CD4-positive, alpha-beta T cell treated with Interleukin-15 for 1 hour (primary cell): ENCODE results near the gene IL3.

Source experiments
- DNase-seq: peaks from one replicate; pipeline ENCODE4 v3.0.0-alpha.2; 2020

Gene IL3

GRCh38 chr5:132074091-132074771 is 13.8 kb downstream of the IL3 start:
- no peak for DNase-seq

GRCh38 chr5:132074772-132075718 is 14.6 kb downstream of the IL3 start:
- no peak for DNase-seq

GRCh38 chr5:132075719-132076077 is 15.2 kb downstream of the IL3 start:
- DNase-seq, result no peak

- DNase-seq, result no peak
Measured at GRCh38 chr5:132076202-132076830, 15.9 kb downstream of the IL3 start.

- DNase-seq, result no peak
Measured at GRCh38 chr5:132076983-132077382, 16.5 kb downstream of the IL3 start.

DNA sequence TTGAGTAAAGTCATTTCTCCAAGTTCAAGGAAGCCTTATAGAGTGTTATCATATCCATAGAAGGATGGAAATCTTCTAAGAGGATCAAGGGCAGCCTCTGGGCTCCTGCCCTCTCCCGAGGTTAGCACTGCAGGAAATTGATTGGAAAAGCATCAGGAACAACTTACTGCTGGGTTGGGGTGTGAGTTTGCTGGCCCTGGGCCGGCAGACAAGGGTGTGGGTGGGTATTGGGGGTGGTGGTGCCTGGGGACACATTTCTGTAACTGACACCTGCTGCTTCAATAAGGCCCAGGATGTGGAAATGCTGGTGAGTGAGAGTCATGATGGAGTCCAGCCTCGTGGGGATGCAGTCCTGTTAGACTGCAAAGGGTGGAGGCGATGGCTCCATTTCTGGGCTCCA is 18.6 kb downstream of the IL3 start:
- DNase-seq, result no peak

DNA sequence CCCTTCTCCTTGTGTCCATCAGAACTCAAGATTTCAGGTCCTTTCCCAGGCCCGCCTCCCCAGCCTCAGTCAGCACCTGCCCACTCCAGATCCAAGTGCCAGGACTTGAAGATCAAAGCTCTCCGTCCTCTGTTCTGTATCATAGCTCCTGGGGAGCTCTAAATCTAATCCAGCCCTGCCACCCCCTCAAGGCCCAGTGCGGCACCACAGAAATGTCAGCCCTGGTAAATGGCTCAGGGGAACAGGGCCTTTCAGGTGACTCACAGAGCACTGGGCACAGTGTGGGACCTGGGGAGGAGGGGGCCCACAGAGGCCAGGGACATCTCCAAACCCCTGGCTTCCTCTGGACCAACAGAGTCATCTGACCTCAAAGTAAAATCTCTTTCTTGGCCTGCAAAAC is 19.2 kb downstream of the IL3 start:
- no peak for DNase-seq

GRCh38 chr5:132080595-132080994 is 20.1 kb downstream of the IL3 start:
- DNase-seq, result no peak

DNA sequence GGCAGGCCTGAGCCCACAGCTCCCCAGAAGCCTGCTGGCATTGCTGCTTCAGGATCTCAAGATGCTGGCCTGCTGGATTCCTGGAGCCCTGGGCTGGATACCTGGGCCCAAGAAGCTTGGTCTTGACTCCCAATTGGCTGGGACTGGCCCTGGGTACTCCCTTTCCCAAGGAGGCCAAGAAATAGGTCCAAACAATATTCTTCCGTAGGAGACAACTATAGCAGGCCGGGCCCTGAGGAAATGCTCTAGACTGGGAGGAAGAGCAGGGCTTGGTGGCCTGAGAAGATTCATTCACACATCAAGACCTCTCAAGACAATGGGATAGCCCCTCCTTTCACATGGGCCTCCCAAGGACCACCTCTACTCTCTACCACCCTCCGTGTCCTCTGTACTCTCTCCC is 21.0 kb downstream of the IL3 start:
- DNase-seq, result no peak

- no peak for DNase-seq
Measured at GRCh38 chr5:132082329-132083023, 22.0 kb downstream of the IL3 start.

DNA sequence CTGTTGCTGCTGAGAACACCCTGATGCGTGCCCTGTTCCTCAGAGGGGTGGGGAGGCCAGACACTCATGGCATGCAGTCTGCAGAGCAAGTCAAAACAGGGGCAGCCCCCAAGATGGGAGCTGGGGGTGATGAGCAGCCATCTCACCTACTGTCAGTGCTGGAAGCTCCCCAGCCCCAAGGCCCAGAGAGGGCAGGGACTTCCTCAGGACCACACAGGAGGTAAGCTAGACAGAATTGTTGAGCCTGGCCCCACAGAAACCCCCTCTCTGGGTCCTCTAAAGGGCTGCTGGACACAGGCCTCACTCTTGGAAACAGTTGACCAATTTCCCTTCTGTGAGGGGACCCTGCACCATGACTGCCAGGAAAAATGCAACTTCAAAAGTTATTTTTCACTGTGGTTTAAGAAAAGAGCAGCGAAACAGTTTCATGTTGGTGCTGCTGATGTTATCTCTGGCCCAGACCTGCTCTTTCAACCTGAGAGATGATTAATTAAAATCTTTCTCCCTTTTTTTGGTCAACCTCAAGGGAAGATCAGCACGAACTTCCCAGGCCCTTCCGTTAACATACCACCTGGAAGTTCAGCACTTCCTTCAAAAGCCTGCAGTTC is 22.7 kb downstream of the IL3 start:
- DNase-seq, result no peak

- DNase-seq, result no peak
Measured at GRCh38 chr5:132085686-132086085, 25.2 kb downstream of the IL3 start.

DNA sequence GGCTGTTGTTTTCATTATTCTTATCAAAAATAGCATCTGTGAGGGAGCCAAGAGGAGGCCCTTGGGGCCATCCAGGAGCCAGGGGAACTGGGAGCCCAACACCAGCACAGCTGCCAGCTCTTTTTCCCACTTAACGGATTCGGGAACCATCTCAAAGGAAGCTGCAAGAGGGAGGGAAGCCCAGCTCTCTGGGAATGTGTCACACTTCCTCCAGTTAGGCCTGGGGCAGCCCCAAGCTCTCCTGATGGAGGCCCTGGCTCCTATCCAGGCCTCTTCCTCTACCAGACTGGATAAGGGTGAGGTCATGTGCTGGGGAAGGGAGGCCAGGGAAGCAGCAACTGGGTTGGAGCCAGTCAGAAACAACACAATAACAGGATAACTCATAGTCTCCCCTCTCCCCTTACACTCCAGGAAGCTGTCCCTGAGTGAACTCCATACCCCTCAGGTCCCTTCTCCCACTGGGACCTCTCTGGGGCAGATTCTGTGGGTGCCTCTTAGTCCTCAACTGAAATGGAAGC is 25.9 kb downstream of the IL3 start:
- no peak for DNase-seq

GRCh38 chr5:132087176-132087575 is 26.7 kb downstream of the IL3 start:
- no peak for DNase-seq

GRCh38 chr5:132087661-132088060 is 27.2 kb downstream of the IL3 start:
- no peak for DNase-seq

DNA sequence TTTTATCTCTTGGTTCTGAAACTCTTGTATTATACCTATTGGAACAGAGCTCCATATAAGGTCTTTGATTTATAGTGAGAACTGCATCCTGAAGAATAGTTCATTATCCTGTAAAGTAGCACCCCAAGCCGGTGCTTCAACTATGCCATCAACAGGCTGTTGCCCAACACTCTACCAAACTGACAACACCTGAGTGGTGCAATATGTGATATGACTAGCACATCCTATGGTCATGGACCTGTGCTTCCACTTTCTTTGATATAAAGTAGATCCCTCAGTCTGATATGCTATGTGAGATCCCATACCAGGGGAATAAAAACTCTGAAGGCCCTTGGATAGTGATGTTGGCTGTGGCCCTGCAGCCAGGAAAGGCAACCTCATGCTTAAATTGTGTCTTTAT is 28.9 kb downstream of the IL3 start:
- DNase-seq, result no peak

DNA sequence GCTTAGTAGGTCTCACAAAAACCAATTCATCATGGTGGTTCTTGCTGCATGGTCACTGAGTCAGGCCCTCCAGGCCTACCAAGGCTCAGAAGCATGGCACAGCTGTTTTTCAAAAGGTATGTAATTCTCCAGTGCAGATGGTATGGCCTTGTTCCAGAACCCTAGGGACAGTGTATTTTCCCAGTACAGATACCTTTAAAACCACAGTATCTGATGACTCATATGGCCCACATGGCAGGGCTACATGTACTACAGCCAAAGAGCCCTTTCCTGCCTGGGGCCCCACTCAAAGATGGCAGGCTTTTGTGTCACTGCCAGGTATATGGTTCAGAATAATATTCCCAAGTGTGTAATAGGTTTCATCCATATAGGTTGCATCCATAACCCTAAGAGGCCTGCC is 29.7 kb downstream of the IL3 start:
- no peak for DNase-seq

GRCh38 chr5:132093271-132093670 is 32.8 kb downstream of the IL3 start:
- DNase-seq, result no peak

GRCh38 chr5:132094393-132095076 is 34.1 kb downstream of the IL3 start:
- no peak for DNase-seq

DNA sequence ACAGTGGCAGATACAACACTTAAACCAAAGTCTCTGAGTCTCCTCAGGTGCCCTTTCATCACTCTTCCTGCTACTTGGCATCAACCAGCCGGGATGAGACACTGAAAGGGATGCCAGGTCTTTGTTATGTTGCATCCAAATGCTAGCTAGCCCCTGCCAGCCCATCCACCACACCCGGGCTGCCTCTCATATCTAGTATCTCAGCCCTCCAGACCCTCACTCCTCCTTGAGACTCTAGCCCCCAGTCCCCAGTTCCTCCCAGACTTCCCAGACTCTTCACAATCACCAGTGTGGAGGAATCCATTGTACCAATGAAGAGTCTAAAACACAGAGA is 34.6 kb downstream of the IL3 start:
- no peak for DNase-seq

- DNase-seq, result no peak
Measured at GRCh38 chr5:132095424-132095972, 35.0 kb downstream of the IL3 start.

DNA sequence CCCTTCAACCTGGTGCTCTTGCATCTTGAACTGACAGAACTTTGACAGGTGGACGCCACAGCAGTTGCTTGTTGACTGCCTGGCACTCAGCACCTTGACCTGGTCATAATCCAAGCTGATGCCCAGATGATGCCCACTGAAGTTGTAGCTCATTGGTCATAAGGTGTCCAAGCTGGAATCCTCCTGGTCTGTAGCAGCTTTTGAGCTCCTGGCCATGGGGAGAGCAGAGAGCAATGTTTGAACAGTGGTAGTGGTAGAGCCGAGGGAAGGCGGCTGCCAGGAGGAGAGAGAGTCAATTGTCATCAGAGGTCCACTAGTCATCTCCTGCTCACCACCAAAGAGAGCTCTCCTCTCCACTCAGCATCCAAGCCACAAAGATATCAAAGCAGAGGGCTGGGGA is 36.4 kb downstream of the IL3 start:
- DNase-seq, result no peak
